Neural cell (in vitro differentiated cells): ENCODE measurements around the gene MED27. TPM values are rescaled to one million over a fixed set of nuclear protein-coding genes. Genes with fewer than 3 reads are reported as not detected.
"Not testable (repeated sequence)": the region's sequence is repeated elsewhere in the genome, so short reads cannot be mapped to it uniquely, and the experiment has no call there.

ENCODE experiments used
- H2AFZ ChIP-seq: fragments of 200-600, 300-800 bp; sonication (generic), shearing (Covaris generic); 2 replicates; pipeline ENCODE4 v1.6.0; 2014; ENCODE audit warnings: low read depth, mild to moderate bottlenecking, antibody characterized with exemption, low read length, moderate library complexity
- H3F3A ChIP-seq: fragments of 200-600 bp; shearing (Covaris generic); 2 replicates; pipeline ENCODE4 v1.6.1; 2016; ENCODE audit warnings: mild to moderate bottlenecking, moderate library complexity, mixed read lengths, antibody characterized with exemption, low read length; ENCODE audit not compliant: insufficient read depth, poor library complexity, severe bottlenecking
- H3K27ac ChIP-seq: fragments of 200-600, 300-800 bp; sonication (generic), shearing (Covaris generic); 2 replicates; pipeline ENCODE4 v1.5.1; 2014; ENCODE audit warnings: mild to moderate bottlenecking, low read length, moderate library complexity
- H3K27me3 ChIP-seq: fragments of 300-800, 200-600 bp; sonication (generic), shearing (Covaris generic); 2 replicates; pipeline ENCODE4 v1.6.0; 2014; ENCODE audit warnings: mild to moderate bottlenecking, low read depth, low read length, moderate library complexity; ENCODE audit not compliant: insufficient read depth
- H3K36me3 ChIP-seq: fragments of 300-800, 200-600 bp; sonication (generic), shearing (Covaris generic); 2 replicates; pipeline ENCODE4 v1.5.1; 2014; ENCODE audit warnings: mild to moderate bottlenecking, antibody characterized with exemption, low read length, moderate library complexity; ENCODE audit not compliant: insufficient read depth
- H3K4me2 ChIP-seq: fragments of 300-800, 200-600 bp; sonication (generic), shearing (Covaris generic); 2 replicates; pipeline ENCODE4 v1.6.0; 2014; ENCODE audit warnings: mild to moderate bottlenecking, low read length
- H3K4me3 ChIP-seq: fragments of 300-800, 200-600 bp; sonication (generic), shearing (Covaris generic); 2 replicates; pipeline ENCODE4 v1.5.1; 2014; ENCODE audit warnings: mild to moderate bottlenecking, low read length, moderate library complexity
- H3K79me2 ChIP-seq: fragments of 200-600 bp; shearing (Covaris generic); replicated peaks from 2 replicates; pipeline ENCODE4 v1.6.0; 2014; ENCODE audit warnings: mild to moderate bottlenecking, low read length, moderate library complexity; ENCODE audit not compliant: insufficient read depth
- H3K9ac ChIP-seq: fragments of 300-800, 200-600 bp; sonication (generic), shearing (Covaris generic); 2 replicates; pipeline ENCODE4 v1.6.1; 2016; ENCODE audit warnings: mild to moderate bottlenecking, low read length, mixed read lengths
- H3K9me2 ChIP-seq: fragments of 200-600 bp; shearing (Covaris generic); 2 replicates; pipeline ENCODE4 v1.6.1; 2016; ENCODE audit warnings: mild to moderate bottlenecking, low read length, mixed read lengths; ENCODE audit not compliant: insufficient read depth
- H3K9me3 ChIP-seq: fragments of 200-600, 300-800 bp; sonication (generic), shearing (Covaris generic); 2 replicates; pipeline ENCODE4 v1.6.1; 2016; ENCODE audit warnings: mild to moderate bottlenecking, mixed run types, low read length, moderate library complexity, mixed read lengths
- H4K20me1 ChIP-seq: fragments of 200-600 bp; shearing (Covaris generic); 2 replicates; pipeline ENCODE4 v1.6.1; 2016; ENCODE audit warnings: mild to moderate bottlenecking, mixed run types; ENCODE audit not compliant: insufficient read depth
- CTCF ChIP-seq: fragments of 450-650 bp; IDR thresholded peaks from 2 replicates; pipeline ENCODE4 v1.5.1; 2014; ENCODE audit warnings: antibody characterized with exemption, mild to moderate bottlenecking, moderate library complexity; ENCODE audit not compliant: poor library complexity, severe bottlenecking
- EP300 ChIP-seq: fragments of 450-650 bp; conservative IDR thresholded peaks from 2 replicates; pipeline ENCODE4 v1.6.1; 2014; ENCODE audit warnings: antibody characterized with exemption, mild to moderate bottlenecking, moderate library complexity; ENCODE audit not compliant: poor library complexity, severe bottlenecking
- EZH2 ChIP-seq: fragments of 200-600, 300-800 bp; shearing (Covaris generic), sonication (generic); IDR thresholded peaks from 2 replicates; pipeline ENCODE4 v1.6.1; 2014; ENCODE audit warnings: antibody characterized with exemption, low read length, borderline replicate concordance, mild to moderate bottlenecking; ENCODE audit not compliant: insufficient read depth, poor library complexity, severe bottlenecking
- MXI1 ChIP-seq: fragments of 450-650 bp; conservative IDR thresholded peaks from 2 replicates; pipeline ENCODE4 v1.6.1; 2014; ENCODE audit warnings: antibody characterized with exemption, mild to moderate bottlenecking; ENCODE audit not compliant: poor library complexity, severe bottlenecking
- POLR2AphosphoS5 ChIP-seq: IDR thresholded peaks from 2 replicates; pipeline ENCODE4 v1.6.1; 2012
- RAD21 ChIP-seq: fragments of 450-650 bp; conservative IDR thresholded peaks from 2 replicates; pipeline ENCODE4 v1.6.1; 2014; ENCODE audit warnings: antibody characterized with exemption, mild to moderate bottlenecking, moderate library complexity
- REST ChIP-seq: IDR thresholded peaks from 2 replicates; pipeline ENCODE4 v1.6.1; 2012; ENCODE audit warnings: borderline replicate concordance
- SMC3 ChIP-seq: fragments of 450-650 bp; conservative IDR thresholded peaks from 2 replicates; pipeline ENCODE4 v1.6.1; 2014; ENCODE audit warnings: antibody characterized with exemption, mild to moderate bottlenecking, moderate library complexity; ENCODE audit not compliant: poor library complexity
- TAF1 ChIP-seq: IDR thresholded peaks from 2 replicates; pipeline ENCODE4 v1.6.1; 2012; ENCODE audit warnings: low read depth
- polyA plus RNA-seq: library from polyadenylated mRNA; depleted of rRNA; stranded (reverse); fragments of >200 nt; gene quantifications from 2 replicates; pipeline ENCODE4 v1.2.3, GENCODE V29; 2014

The MED27 gene
- polyA plus RNA-seq, 1 donor from 2014 or later, result 7.5 TPM

GRCh38 chr9:132061526-132061925 is 18.1 kb downstream of the MED27 start:
- Histone ChIP-seq H3K9me3 (no peaks in the 10 kb centered on the region), H3F3A (no peaks in the 10 kb centered on the region), H3K36me3 (no peaks in the 10 kb centered on the region), H3K9me2 (no peaks in the 10 kb centered on the region), H3K4me2 (no peak overlapping the region), H3K9ac (no peak overlapping the region), H3K27me3 (no peaks in the 10 kb centered on the region), H3K27ac (no peak overlapping the region), H2AFZ (no peak overlapping the region), H3K4me3 (no peak overlapping the region), H3K79me2 (peaks cover 29% of the 10 kb centered on the region), H4K20me1 (no peaks in the 10 kb centered on the region)
- no peak for TF ChIP-seq RAD21
- no peak for TF ChIP-seq TAF1
- no peak for TF ChIP-seq SMC3
- no peak for TF ChIP-seq EP300
- TF ChIP-seq CTCF, result no peak
- TF ChIP-seq MXI1, result no peak
- TF ChIP-seq POLR2AphosphoS5, result no peak
- no peak for TF ChIP-seq REST
- TF ChIP-seq EZH2, result no peak

GRCh38 chr9:132059361-132059760 is 20.3 kb downstream of the MED27 start:
- TF ChIP-seq EP300, result no peak
- TF ChIP-seq POLR2AphosphoS5, result peak; percentile 21
- no peak for TF ChIP-seq REST
- no peak for TF ChIP-seq TAF1
- no peaks in the 10 kb centered on the region for H4K20me1 ChIP-seq
- H3K36me3 ChIP-seq, result no peaks in the 10 kb centered on the region

GRCh38 chr9:132058226-132058625 is 21.4 kb downstream of the MED27 start:
- H3K9me3 ChIP-seq, H4K20me1 ChIP-seq, H2AFZ ChIP-seq, H3K9me2 ChIP-seq, H3K4me3 ChIP-seq, H3F3A ChIP-seq, H3K36me3 ChIP-seq, H3K4me2 ChIP-seq, H3K27ac ChIP-seq, H3K27me3 ChIP-seq, H3K9ac ChIP-seq: not testable (repeated sequence)
- peaks cover 20% of the 10 kb centered on the region for H3K79me2 ChIP-seq

More at GRCh38 chr9:132059361-132059760, 20.3 kb downstream of the MED27 start:
- H3F3A ChIP-seq, result no peaks in the 10 kb centered on the region
- H3K9me2 ChIP-seq, result no peaks in the 10 kb centered on the region
- H3K27me3 ChIP-seq, result no peaks in the 10 kb centered on the region
- H3K4me3 ChIP-seq, result no peak overlapping the region
- H3K9ac ChIP-seq, result no peak overlapping the region
- no peak overlapping the region for H2AFZ ChIP-seq
- no peaks in the 10 kb centered on the region for H3K9me3 ChIP-seq
- H3K27ac ChIP-seq, result no peak overlapping the region
- peaks cover 28% of the 10 kb centered on the region for H3K79me2 ChIP-seq
- H3K4me2 ChIP-seq, result no peak overlapping the region
